HepG2 (cell line): Measurements from ENCODE around the gene PPM1G. TPM values are rescaled to one million over a fixed set of nuclear protein-coding genes. Genes with fewer than 3 reads are reported as not detected.
A peak's percentile ranks its signal among the peaks of the same experiment; 100 is the strongest.

Experiments used
- CAMTA2 ChIP-seq: sonication (generic); formaldehyde crosslinking; IDR thresholded peaks from 2 replicates; pipeline ENCODE4 v1.4.0; 2020; ENCODE audit warnings: mild to moderate bottlenecking, missing genetic modification reagents, borderline replicate concordance
- FOXK1 ChIP-seq: sonication (generic); formaldehyde crosslinking; IDR thresholded peaks from 2 replicates; pipeline ENCODE4 v1.4.0; 2020; ENCODE audit warnings: low read depth, missing genetic modification reagents, borderline replicate concordance
- HINFP ChIP-seq: sonication (generic); formaldehyde crosslinking; IDR thresholded peaks from 2 replicates; pipeline ENCODE4 v1.4.0; 2020; ENCODE audit warnings: low read depth, mild to moderate bottlenecking, missing genetic modification reagents
- IKZF4 ChIP-seq: sonication (generic); formaldehyde crosslinking; IDR thresholded peaks from 2 replicates; pipeline ENCODE4 v1.5.1; 2020; ENCODE audit warnings: borderline replicate concordance, mild to moderate bottlenecking, low read depth, missing genetic modification reagents; ENCODE audit errors: not compliant biosample characterization
- MIXL1 ChIP-seq: IDR thresholded peaks from 2 replicates; pipeline ENCODE4 v1.6.1; 2016
- RFX5 ChIP-seq: IDR thresholded peaks from 2 replicates; pipeline ENCODE4 v1.6.1; 2011; ENCODE audit warnings: low read depth, low read length, improper control_type of control experiment
- SIN3B ChIP-seq: fragments of 150-350 bp; IDR thresholded peaks from 2 replicates; pipeline ENCODE4 v1.6.1; 2014; ENCODE audit warnings: low read length
- SRSF4 ChIP-seq: fragments of 200-400 bp; formaldehyde crosslinking; IDR thresholded peaks from one replicate; pipeline ENCODE4 v1.6.1; 2018; ENCODE audit warnings: mild to moderate bottlenecking, low read depth, low read length, moderate library complexity; ENCODE audit not compliant: poor library complexity, severe bottlenecking
- SUZ12 ChIP-seq: fragments of 150-350 bp; IDR thresholded peaks from 2 replicates; pipeline ENCODE4 v1.6.1; 2014; ENCODE audit warnings: low read depth, low read length
- ZBTB4 ChIP-seq: sonication (generic); formaldehyde crosslinking; IDR thresholded peaks from 2 replicates; pipeline ENCODE4 v1.4.0; 2020; ENCODE audit warnings: missing genetic modification reagents, mild to moderate bottlenecking, borderline replicate concordance
- ZNF101 ChIP-seq: sonication (generic); formaldehyde crosslinking; IDR thresholded peaks from 2 replicates; pipeline ENCODE4 v1.4.0; 2020; ENCODE audit warnings: mild to moderate bottlenecking, low read depth, missing genetic modification reagents, borderline replicate concordance
- ZNF513 ChIP-seq: sonication (generic); formaldehyde crosslinking; conservative IDR thresholded peaks from 2 replicates; pipeline ENCODE4 v1.5.0; 2020; ENCODE audit warnings: missing genetic modification reagents
- ZNF704 ChIP-seq: sonication (generic); formaldehyde crosslinking; IDR thresholded peaks from 2 replicates; pipeline ENCODE4 v1.8.1; 2023; ENCODE audit warnings: mild to moderate bottlenecking, inconsistent platforms, moderate library complexity, missing genetic modification reagents, borderline replicate concordance
- ZNF784 ChIP-seq: sonication (generic); formaldehyde crosslinking; IDR thresholded peaks from 2 replicates; pipeline ENCODE4 v1.5.1; 2020; ENCODE audit warnings: missing genetic modification reagents, mild to moderate bottlenecking, borderline replicate concordance
- polyA plus RNA-seq, 8 experiments: library from polyadenylated mRNA; depleted of rRNA in 3 of 8; stranded (reverse) in 7 of 8; unstranded in 1 of 8; fragments of >200 nt; fragmentation: Illumina TruSeq in 4 of 8; extraction: Trizol in 4 of 8; gene quantifications; 2 replicates each; pipeline versions ENCODE4 v1.2.1 to v1.2.3, GENCODE V29; 2011 to 2016; ENCODE audit warnings: low read depth in 4 of 8, missing spikeins in 1 of 8, mixed read lengths in 1 of 8; ENCODE audit not compliant: insufficient read depth in 1 of 8
- total RNA-seq, 5 experiments: library from RNA; depleted of rRNA; stranded (reverse); fragments of >200 nt; fragmentation: Illumina TruSeq; extraction: Trizol; gene quantifications; 2 replicates each; pipeline ENCODE4 v1.2.3, GENCODE V29; 2016; ENCODE audit warnings: low read depth in 1 of 5

Gene PPM1G
- total and polyA plus RNA-seq, 2 of the 13 experiments (the other 11 are each of a cell fraction or from before 2014, with no cell fraction given) = 58.2 to 213 TPM

- TF ChIP-seq ZNF101 (no peak), ZNF704 (CRISPR knock-in tag) (no peak), SRSF4 (no peak), IKZF4 (CRISPR knock-in tag) (no peak), FOXK1 (CRISPR knock-in tag) (peak; percentile 42; the same call in 1 of the 2 replicates), ZNF784 (0 out of 2 replicates have a peak, but pooled peaks have one; percentile 47), MIXL1 (CRISPR knock-in tag) (peak; percentile 38; the same call in 1 of the 2 replicates), SIN3B (no peak; the same call in 1 of the 2 replicates), RFX5 (no peak), CAMTA2 (CRISPR knock-in tag) (no peak), SUZ12 (no peak), HINFP (CRISPR knock-in tag) (no peak), ZNF513 (CRISPR knock-in tag) (no peak), ZBTB4 (CRISPR knock-in tag) (no peak)
These were observed 3.2 kb upstream of the PPM1G start (continued) for GRCh38 chr2:27412419-27413152.
